ENCODE data around the gene MMD2. TPM values are rescaled to one million over a fixed set of nuclear protein-coding genes. Genes with fewer than 3 reads are reported as not detected.
A peak's percentile ranks its signal among the peaks of the same experiment; 100 is the strongest.
"Not testable (repeated sequence)": the region's sequence is repeated elsewhere in the genome, so short reads cannot be mapped to it uniquely, and the experiment has no call there.

Gene MMD2, protein sequence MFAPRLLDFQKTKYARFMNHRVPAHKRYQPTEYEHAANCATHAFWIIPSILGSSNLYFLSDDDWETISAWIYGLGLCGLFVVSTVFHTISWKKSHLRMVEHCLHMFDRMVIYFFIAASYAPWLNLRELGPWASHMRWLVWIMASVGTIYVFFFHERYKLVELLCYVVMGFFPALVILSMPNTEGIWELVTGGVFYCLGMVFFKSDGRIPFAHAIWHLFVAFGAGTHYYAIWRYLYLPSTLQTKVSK
- total RNA-seq: not detected

DNA sequence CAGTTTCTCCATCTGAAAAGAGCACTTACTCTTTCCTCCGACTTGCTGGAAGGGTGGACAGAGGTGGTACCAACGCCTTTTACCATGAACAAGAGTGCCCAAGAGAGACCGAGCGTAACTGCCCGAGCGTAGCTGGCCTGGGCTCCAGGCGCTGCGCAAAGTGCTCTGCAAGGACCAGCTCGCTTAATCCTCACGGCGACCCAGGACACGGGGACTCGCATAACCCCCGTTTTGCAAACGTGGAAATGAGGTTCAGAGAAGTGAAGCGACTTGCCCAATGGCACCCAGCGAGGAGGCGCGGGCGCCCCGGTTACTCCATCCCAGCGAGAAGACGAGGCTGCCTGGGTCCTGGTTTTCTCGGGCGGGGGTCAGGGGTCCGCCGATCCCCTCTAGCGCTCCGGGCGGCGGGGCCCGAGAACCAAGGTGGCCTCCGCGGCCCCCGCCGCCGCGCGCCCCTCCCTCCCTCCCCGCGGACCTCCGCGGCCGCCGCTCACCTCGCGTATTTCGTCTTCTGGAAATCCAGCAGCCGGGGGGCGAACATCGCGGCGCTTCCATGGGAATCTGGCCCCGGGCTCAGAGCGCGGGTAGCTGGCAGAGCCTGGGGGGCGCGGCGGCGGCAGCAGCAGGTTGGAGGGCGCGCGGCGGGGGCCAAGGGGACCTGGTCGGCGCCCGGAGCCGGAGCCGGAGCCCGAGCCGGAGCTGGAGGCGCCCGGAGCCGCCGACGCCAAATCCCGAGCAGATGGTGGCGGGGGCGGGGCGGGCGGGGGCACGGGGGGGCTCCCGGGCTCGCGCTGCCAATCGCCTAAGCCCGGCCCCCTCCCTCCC, at the start of gene MMD2:
MMD2 (minus strand) TSS at position 711 of the 825 bp plus-strand sequence; CDS start at position 541, 170 bp downstream.
- DNase-seq (ENCODE audit: low spot score in 2 of 2) (no peak), ATAC-seq (no peak)
- Mint-ChIP-seq H3K36me3 (peaks cover 4 to 7% of the 10 kb centered on the region in 2 donors), H3K27ac (no peak within 1 kb of the TSS), H3K9me3 (no peaks in the 10 kb centered on the region)

DNA sequence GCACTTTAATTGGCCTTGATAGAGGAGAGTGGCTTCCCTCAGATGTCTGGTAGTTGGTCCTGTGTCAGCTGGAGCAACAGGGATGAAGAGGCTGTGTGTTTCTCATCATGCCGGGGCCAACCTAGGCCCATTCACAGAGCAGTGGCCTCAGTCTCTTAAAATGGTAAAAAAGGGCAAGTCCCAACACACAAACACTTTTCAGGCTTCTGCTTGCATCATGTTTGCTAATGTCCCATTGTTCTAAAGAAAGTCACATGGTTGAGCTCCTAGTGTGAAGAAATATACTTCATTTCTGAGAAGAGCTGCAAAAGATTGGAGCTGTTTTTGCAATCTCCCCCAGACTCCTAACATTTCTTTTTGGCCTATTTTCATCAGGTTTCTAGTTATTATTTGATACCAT, 46.1 kb upstream of the MMD2 start:
- H3K9me3 Mint-ChIP-seq: peaks cover 3 to 5% of the 10 kb centered on the region in 2 donors
- H3K36me3 Mint-ChIP-seq: peaks cover 21 to 28% of the 10 kb centered on the region in 2 donors
- ATAC-seq (no peak), DNase-seq (ENCODE audit: low spot score in 2 of 2) (no peak)
- H3K27ac Mint-ChIP-seq: no peak overlapping the region

DNA sequence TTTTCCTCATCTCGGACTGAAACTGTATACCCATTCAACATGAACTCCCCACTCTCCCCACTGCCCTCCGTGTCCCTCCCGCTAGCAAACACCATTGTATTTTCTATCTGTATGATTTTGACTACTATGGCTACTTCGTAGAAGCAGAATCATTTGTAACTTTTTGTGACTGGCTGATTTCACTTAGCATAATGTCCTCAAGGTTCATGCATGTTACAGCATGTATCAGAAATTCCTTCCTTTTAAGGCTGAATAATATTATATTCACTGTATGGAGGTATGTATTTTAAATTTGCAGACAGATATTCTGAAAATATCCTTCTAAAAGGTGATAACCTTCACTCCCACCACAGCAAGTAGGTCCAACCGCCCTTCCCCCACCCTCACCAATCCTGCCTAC, 42.9 kb upstream of the MMD2 start:
- Mint-ChIP-seq H3K9me3 (no peaks in the 10 kb centered on the region), H3K36me3 (peaks cover 6 to 13% of the 10 kb centered on the region in 2 donors), H3K27ac (no peak overlapping the region)
- ATAC-seq: no peak
- DNase-seq (ENCODE audit: low spot score in 2 of 2): no peak

DNA sequence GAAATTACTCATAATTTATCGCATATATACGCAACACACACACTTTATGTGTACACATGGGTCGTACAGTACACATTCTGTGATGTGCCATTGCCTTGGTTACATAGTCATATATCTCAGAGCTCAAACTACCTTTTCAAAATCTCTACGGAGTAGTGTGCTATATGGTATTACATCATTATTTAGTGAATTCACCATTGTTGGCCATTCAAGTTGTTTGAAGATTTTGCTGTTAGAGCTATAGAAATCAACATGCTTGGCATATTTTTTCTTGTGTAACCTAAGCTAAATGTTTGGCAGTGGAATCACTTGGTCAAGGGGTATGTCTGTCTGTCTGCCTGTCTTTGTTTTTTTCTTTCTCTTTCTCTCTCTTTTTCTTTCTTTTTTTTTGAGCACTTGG, 42.0 kb upstream of the MMD2 start:
- ATAC-seq (no peak), DNase-seq (ENCODE audit: low spot score in 2 of 2) (no peak)
- Mint-ChIP-seq H3K36me3 (peaks cover 6 to 18% of the 10 kb centered on the region in 2 donors), H3K9me3 (no peaks in the 10 kb centered on the region), H3K27ac (no peak overlapping the region)

DNA sequence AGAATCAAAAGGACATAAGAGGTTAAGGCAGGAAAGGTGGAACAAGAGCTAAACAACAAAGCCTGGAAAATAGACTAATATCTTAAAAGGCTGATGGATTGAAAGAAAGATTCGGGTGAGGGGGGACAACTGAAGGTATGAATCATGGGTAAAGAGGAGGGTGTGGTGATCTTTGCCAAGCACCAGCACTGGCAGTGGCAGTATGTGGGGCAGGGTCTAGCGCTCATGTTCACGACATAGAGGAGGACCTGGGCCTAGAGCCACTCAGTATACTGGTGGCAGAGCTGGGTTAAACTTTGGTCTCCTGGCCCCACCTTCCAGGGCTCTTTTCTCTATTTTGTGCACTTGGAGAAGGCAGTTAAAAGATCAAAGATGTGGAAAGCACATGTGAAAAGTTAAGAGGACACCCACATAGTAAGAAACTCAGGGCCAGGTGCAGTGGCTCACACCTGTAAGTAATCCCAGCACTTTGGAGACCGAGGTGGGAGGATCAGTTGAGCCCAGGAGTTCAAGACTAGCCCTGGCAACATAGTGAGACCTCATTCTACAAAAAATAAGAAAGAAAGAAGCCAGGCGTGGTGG, 40.5 kb upstream of the MMD2 start:
- H3K36me3 Mint-ChIP-seq: peaks cover 6 to 18% of the 10 kb centered on the region in 2 donors
- H3K27ac Mint-ChIP-seq: peak overlapping the region; percentile 23 to 32
- DNase-seq (ENCODE audit: low spot score in 2 of 2) (no peak), ATAC-seq (peak in 1 of 2 donors; percentile 58)
- no peaks in the 10 kb centered on the region for H3K9me3 Mint-ChIP-seq

DNA sequence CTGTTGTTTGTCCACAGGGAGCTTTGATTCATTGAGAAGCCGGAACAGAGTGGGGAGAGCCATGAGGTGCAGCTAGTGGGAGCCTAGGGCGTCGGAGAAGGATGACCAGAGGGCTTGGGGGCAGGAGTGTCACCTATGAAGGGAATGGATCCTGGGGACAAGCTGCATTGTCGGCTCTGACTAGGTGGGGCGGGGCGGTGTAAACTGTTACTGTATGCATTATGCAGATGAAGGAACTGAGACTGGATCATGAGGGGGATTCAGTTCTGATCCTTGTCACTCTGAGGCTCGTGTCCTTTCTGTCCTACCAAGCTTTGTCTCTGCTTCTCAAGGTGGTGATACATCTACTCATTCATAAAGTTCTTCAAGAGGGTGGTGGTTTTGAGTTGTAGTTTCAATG, 39.9 kb upstream of the MMD2 start:
- peak; percentile 20 to 79 for ATAC-seq
- no peaks in the 10 kb centered on the region for H3K9me3 Mint-ChIP-seq
- DNase-seq (ENCODE audit: low spot score in 2 of 2): no peak
- peak overlapping the region; percentile 23 to 32 for H3K27ac Mint-ChIP-seq
- H3K36me3 Mint-ChIP-seq: peaks cover 6 to 18% of the 10 kb centered on the region in 2 donors

DNA sequence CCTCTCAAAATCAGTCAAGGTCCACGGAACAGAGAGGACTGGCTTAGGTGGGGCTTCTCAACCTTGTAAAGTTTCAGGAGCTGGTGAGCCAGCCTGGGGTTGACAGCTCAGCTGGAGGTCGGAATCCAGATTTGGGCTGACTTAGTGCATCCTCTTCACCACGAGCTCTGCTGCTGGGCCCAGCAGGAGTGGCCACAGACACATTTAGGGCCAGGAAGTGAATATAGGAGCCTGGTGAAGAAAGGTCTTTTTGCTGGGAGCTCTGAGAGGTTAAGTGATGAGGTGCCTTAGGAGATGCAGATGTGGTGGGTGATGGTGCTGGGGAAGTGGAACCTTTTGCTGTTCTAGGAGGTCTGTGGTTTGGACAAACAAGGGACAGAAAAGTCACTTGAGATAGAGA, 39.3 kb upstream of the MMD2 start:
- DNase-seq (ENCODE audit: low spot score in 2 of 2) (no peak), ATAC-seq (no peak)
- Mint-ChIP-seq H3K9me3 (no peaks in the 10 kb centered on the region), H3K27ac (peak overlapping the region in 1 of 2 donors; percentile 32), H3K36me3 (peaks cover 6 to 18% of the 10 kb centered on the region in 2 donors)

DNA sequence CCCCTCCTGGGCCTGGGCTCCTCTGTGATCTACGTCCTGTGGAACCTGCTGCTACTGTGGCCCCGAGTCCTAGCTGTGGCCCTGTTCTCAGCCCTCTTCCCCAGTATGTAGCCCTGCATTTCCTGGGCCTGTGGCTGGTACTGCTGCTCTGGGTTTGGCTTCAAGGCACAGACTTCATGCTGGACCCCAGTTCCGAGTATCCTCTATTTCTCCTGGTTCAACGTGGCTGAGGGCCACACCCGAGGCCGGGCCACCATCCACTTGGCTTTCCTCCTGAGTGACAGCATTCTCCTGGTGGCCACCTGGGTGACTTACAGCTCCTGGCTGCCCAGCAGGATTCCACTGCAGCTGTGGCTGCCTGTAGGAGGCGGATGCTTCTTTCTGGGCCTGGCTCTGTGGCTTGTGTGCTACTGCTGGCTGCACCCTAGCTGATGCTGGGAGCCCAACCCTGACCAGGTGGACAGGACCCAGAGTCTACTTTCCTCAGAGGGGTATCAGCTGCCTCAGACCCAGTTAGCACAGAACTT, 37.8 kb upstream of the MMD2 start:
- peak overlapping the region in 1 of 2 donors; percentile 80 for H3K27ac Mint-ChIP-seq
- H3K9me3 Mint-ChIP-seq: no peaks in the 10 kb centered on the region
- H3K36me3 Mint-ChIP-seq: peaks cover 6 to 14% of the 10 kb centered on the region in 2 donors
- no peak for ATAC-seq
- no peak for DNase-seq (ENCODE audit: low spot score in 2 of 2)

DNA sequence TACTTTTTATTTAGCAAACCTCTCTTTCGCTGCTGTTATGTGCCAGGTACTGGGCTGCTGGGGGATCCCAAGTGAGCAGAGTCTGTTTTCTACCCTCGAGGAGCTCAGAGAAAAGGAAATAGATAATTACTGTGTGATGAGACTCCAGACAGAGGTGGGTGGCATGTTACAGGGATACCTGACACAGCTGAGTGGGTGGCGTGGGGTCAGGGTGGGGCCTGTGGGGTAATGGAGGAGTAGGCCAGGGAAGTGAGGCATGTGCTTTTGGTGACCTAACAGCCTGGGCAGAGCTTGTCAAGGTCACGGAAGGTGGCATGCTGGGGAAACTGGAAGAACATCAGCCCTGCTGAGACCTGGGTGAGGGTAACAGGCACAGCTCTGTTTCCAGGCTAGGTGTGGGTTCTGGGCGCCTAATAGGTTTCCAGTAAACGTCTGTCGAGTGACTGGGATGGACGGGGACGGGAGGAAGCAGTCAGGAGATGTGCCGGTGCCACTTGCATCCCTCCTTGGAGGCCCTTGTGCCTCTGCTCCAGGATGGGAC, 36.5 kb upstream of the MMD2 start:
- ATAC-seq: no peak
- no peak for DNase-seq (ENCODE audit: low spot score in 2 of 2)
- H3K27ac Mint-ChIP-seq: no peak overlapping the region
- no peaks in the 10 kb centered on the region for H3K9me3 Mint-ChIP-seq
- peaks cover 6 to 11% of the 10 kb centered on the region in 2 donors for H3K36me3 Mint-ChIP-seq

DNA sequence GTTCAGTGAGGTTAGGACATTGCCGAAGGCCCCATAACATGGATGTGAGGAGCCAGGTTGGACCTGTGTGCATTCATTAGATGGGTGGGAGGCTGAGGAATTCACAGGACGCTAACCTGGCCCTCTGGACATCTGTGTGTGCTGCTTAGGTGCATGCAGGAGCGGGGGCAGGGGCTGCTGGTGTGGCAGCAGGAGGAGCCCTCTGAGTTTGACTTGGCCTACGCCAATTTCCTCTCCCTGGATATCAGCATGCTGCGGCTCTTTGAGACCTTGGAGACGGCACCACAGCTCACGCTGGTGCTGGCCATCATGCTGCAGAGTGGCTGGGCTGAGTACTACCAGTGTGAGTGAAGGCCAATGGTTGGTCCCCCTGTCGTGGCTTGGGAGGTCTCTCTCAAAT, 34.5 kb upstream of the MMD2 start:
- Mint-ChIP-seq H3K36me3 (peaks cover 0 to 7% of the 10 kb centered on the region in 2 donors), H3K27ac (no peak overlapping the region), H3K9me3 (no peaks in the 10 kb centered on the region)
- no peak for DNase-seq (ENCODE audit: low spot score in 2 of 2)
- no peak for ATAC-seq

DNA sequence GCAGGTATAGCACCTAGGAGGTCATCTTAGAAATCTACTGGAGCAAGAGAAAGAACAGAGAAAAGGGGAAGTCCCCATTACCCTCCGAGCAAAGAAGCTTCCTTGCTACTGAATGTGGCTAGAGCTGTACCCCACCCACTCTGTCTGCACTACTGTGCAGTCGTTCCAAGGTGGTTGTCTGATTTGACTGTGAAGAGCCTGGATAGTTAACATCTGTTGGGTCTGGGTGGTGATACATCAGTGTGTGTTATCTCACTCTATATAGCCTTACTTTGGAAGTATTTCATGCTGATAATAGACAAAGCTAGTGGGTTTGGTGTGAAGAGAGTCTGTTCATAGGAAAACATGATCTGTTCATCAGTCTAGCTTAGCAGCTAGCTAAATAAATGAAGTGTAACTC, 23.8 kb upstream of the MMD2 start:
- Mint-ChIP-seq H3K36me3 (peaks cover 13 to 43% of the 10 kb centered on the region in 2 donors), H3K27ac (peak overlapping the region in 1 of 2 donors; percentile 27)
- not testable (repeated sequence) for DNase-seq (ENCODE audit: low spot score in 2 of 2); H3K9me3 Mint-ChIP-seq
- peak; percentile 85 to 90 for ATAC-seq

DNA sequence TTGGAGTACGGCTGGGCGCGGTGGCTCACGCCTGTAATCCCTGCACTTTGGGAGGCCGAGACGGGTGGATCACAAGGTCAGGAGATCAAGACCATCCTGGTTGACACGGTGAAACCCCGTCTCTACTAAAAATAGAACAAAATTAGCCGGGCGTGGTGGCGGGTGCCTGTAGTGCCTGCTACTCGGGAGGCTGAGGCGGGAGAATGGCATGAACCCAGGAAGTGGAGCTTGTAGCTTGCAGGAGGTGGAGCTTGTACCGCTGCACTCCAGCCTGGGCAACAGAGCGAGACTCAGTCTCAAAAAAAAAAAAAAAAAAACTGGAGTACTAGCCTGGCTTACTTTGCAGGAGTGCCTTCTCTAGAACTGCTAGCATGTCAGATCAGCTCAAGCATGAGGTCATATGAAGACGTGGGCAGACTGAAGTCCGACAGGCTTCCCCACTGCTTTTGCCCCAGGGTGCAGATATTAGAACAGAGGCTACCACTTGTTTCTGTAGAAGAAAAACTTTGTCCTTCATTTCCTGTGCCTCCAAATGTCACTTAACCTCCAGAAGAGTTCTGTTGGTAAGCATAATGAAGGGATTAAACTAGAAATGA, 22.4 kb upstream of the MMD2 start:
- H3K36me3 Mint-ChIP-seq: peaks cover 13 to 42% of the 10 kb centered on the region in 2 donors
- not testable (repeated sequence) for ATAC-seq; H3K27ac Mint-ChIP-seq; H3K9me3 Mint-ChIP-seq; DNase-seq (ENCODE audit: low spot score in 2 of 2)

DNA sequence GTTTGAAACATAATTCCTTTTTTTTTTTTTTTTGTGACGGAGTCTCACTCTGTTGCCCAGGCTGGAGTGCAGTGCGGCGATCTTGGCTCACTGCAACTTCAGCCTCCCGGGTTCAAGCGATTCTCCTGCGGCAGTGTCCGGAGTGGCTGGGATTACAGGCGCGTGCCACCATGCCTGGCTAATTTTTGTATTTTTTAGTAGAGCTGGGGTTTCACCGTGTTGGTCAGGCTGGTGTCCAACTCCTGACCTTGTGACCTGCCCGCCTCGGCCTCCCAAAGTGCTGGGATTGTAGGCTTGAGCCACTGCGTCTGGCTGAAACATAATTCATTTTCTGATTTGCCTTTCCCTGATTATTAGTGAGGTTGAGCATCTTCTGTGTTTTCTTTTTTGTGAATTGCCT, 16.6 kb upstream of the MMD2 start:
- not testable (repeated sequence) for DNase-seq (ENCODE audit: low spot score in 2 of 2); ATAC-seq; H3K9me3 Mint-ChIP-seq
- H3K27ac Mint-ChIP-seq: peak overlapping the region in 1 of 2 donors; percentile 32
- peaks cover 6 to 21% of the 10 kb centered on the region in 2 donors for H3K36me3 Mint-ChIP-seq

DNA sequence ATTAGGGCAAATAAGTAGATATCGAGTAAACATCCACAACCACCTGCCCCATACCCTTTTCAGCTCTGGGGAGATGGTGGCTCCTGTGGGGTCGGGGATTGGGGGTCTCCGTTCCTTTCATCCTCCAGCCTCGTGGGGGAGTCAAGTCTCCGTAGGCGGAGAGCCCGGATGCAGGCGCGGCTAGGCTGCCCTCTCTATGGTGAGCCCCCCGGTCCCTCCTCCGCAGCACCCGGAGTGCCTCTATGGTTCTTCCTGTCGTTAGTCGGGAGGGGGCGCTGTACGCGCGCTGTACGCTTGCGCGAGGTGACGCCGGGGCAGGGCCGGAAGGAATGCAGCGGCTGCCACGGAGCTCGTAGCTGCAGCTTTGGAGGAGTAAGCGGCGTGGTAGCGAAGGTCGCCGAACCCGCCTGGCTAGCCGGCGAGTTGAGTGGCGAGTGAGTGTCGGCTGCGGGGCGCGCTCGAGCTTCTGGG, 14.8 kb upstream of the MMD2 start:
- peak; percentile 98 to 99 for ATAC-seq
- Mint-ChIP-seq H3K27ac (peak overlapping the region; percentile 83 to 99), H3K9me3 (no peaks in the 10 kb centered on the region), H3K36me3 (peaks cover 6 to 13% of the 10 kb centered on the region in 2 donors)
- DNase-seq (ENCODE audit: low spot score in 2 of 2): peak; percentile 92 to 98

DNA sequence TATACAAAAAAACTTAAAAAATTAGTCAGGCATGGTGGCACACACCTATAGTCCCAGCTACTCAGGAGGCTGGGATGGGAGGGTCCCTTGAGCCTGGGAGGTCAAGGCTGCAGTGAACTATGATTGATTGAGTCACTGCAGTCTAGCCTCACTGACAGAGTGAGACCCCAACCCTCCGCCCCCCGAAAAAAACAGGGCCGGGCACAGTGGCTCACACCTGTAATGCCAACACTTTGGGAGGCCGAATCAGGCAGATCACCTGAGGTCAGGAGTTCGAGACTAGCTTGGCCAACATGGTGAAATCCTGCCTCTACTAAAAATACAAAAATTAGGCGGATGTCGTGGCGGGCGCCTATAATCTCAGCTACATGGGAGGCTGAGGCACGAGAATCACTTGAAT, 13.5 kb upstream of the MMD2 start:
- ATAC-seq; H3K27ac Mint-ChIP-seq; H3K36me3 Mint-ChIP-seq; DNase-seq (ENCODE audit: low spot score in 2 of 2); H3K9me3 Mint-ChIP-seq: not testable (repeated sequence)

DNA sequence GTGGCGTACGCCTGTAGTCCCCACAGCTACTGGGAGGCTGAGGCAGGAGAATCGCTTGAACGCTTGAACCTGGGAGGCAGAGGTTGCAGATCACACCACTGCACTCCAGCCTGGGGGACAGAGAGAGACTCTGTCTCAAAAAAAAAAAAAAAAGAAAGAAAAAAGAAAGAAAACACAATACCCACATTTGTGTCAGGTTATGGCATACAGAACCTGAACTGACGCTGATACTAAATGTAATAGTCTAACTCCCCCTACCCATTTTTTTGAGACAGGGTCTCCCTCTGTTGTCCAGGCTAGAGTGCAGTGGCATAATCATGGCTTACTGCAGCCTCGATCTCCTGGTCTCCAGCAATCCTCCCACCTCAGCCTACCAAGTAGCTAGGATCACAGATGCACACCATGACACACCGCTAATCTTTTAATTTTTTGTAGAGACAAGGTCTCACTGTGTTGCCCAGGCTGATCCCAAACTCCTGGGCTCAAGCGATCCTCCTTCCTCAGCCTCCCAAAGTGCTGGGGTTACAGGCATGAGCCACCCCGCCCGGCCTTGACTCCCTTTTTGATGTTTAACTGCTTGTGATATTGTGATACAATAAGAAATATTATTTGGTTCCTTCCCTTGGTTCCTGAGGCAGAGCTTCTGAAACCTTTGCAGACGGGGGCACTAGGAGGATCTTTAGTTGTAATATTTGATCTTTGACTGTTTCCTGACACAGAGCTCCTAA, 6.5 kb upstream of the MMD2 start:
- H3K9me3 Mint-ChIP-seq: no peaks in the 10 kb centered on the region
- H3K27ac Mint-ChIP-seq: peak overlapping the region in 1 of 2 donors; percentile 33
- DNase-seq (ENCODE audit: low spot score in 2 of 2) (no peak), ATAC-seq (no peak)
- no peaks in the 10 kb centered on the region for H3K36me3 Mint-ChIP-seq

Data from activated naive CD4-positive, alpha-beta T cell treated with anti-CD3 and anti-CD28 coated beads, Interleukin-2, amount 50 U/mL, for 72 hours (primary cell).